Measurements from ENCODE around the gene ANAPC1.
"Not testable (repeated sequence)": the region's sequence is repeated elsewhere in the genome, so short reads cannot be mapped to it uniquely, and the experiment has no call there.

ANAPC1 gene

GRCh38 chr2:111830479-111830878, 53.5 kb downstream of the ANAPC1 start:
- POLR2A ChIA-PET (ENCODE audit: low non-redundant PET); CTCF ChIA-PET; DNase-seq (ENCODE audit: low spot score); H3K27ac ChIP-seq: not testable (repeated sequence)

- DNase-seq (ENCODE audit: low spot score); H3K27ac ChIP-seq; POLR2A ChIA-PET (ENCODE audit: low non-redundant PET); CTCF ChIA-PET: not testable (repeated sequence)
These were observed 55.7 kb downstream of the ANAPC1 start for GRCh38 chr2:111828217-111828766.

- H3K27ac ChIP-seq; DNase-seq (ENCODE audit: low spot score); CTCF ChIA-PET; POLR2A ChIA-PET (ENCODE audit: low non-redundant PET): not testable (repeated sequence)
These were observed 70.9 kb downstream of the ANAPC1 start for GRCh38 chr2:111812970-111813622.

- DNase-seq (ENCODE audit: low spot score); CTCF ChIA-PET; H3K27ac ChIP-seq; POLR2A ChIA-PET (ENCODE audit: low non-redundant PET): not testable (repeated sequence)
These were observed 93.4 kb downstream of the ANAPC1 start for GRCh38 chr2:111790633-111791032.

GRCh38 chr2:111784081-111784480, 99.9 kb downstream of the ANAPC1 start:
- POLR2A ChIA-PET (ENCODE audit: low non-redundant PET); DNase-seq (ENCODE audit: low spot score); H3K27ac ChIP-seq; CTCF ChIA-PET: not testable (repeated sequence)

- CTCF ChIA-PET; POLR2A ChIA-PET (ENCODE audit: low non-redundant PET); H3K27ac ChIP-seq; DNase-seq (ENCODE audit: low spot score): not testable (repeated sequence)
These were observed 101.8 kb downstream of the ANAPC1 start for GRCh38 chr2:111782195-111782594.

- DNase-seq (ENCODE audit: low spot score); H3K27ac ChIP-seq; POLR2A ChIA-PET (ENCODE audit: low non-redundant PET); CTCF ChIA-PET: not testable (repeated sequence)
These were observed 102.4 kb downstream of the ANAPC1 start for GRCh38 chr2:111781443-111782094.

GRCh38 chr2:111777155-111777554, 106.8 kb downstream of the ANAPC1 start:
- DNase-seq (ENCODE audit: low spot score); H3K27ac ChIP-seq; POLR2A ChIA-PET (ENCODE audit: low non-redundant PET); CTCF ChIA-PET: not testable (repeated sequence)

GRCh38 chr2:111776296-111776695, 107.7 kb downstream of the ANAPC1 start:
- H3K27ac ChIP-seq; CTCF ChIA-PET; POLR2A ChIA-PET (ENCODE audit: low non-redundant PET); DNase-seq (ENCODE audit: low spot score): not testable (repeated sequence)

GRCh38 chr2:111772180-111772579, 111.8 kb downstream of the ANAPC1 start:
- DNase-seq (ENCODE audit: low spot score); H3K27ac ChIP-seq; CTCF ChIA-PET; POLR2A ChIA-PET (ENCODE audit: low non-redundant PET): not testable (repeated sequence)

GRCh38 chr2:111770916-111771658, 112.9 kb downstream of the ANAPC1 start:
- POLR2A ChIA-PET (ENCODE audit: low non-redundant PET); H3K27ac ChIP-seq; DNase-seq (ENCODE audit: low spot score); CTCF ChIA-PET: not testable (repeated sequence)

GRCh38 chr2:111768266-111769190, 115.5 kb downstream of the ANAPC1 start:
- DNase-seq (ENCODE audit: low spot score); POLR2A ChIA-PET (ENCODE audit: low non-redundant PET); CTCF ChIA-PET; H3K27ac ChIP-seq: not testable (repeated sequence)

GRCh38 chr2:111767087-111767486, 116.9 kb downstream of the ANAPC1 start:
- CTCF ChIA-PET; DNase-seq (ENCODE audit: low spot score); POLR2A ChIA-PET (ENCODE audit: low non-redundant PET): not testable (repeated sequence)

GRCh38 chr2:111766295-111766694, 117.7 kb downstream of the ANAPC1 start:
- DNase-seq (ENCODE audit: low spot score); H3K27ac ChIP-seq; CTCF ChIA-PET; POLR2A ChIA-PET (ENCODE audit: low non-redundant PET): not testable (repeated sequence)

More at GRCh38 chr2:111767087-111767486, 116.9 kb downstream of the ANAPC1 start:
- H3K27ac ChIP-seq: not testable (repeated sequence)

GRCh38 chr2:111764151-111764550, 119.8 kb downstream of the ANAPC1 start:
- DNase-seq (ENCODE audit: low spot score); H3K27ac ChIP-seq; CTCF ChIA-PET; POLR2A ChIA-PET (ENCODE audit: low non-redundant PET): not testable (repeated sequence)

- CTCF ChIA-PET; POLR2A ChIA-PET (ENCODE audit: low non-redundant PET); H3K27ac ChIP-seq; DNase-seq (ENCODE audit: low spot score): not testable (repeated sequence)
These were observed 123.2 kb downstream of the ANAPC1 start for GRCh38 chr2:111760697-111761284.
